SK-N-SH (cell line): ENCODE results near the gene MED22. TPM values are rescaled to one million over a fixed set of nuclear protein-coding genes. Genes with fewer than 3 reads are reported as not detected.
"Not testable (repeated sequence)": the region's sequence is repeated elsewhere in the genome, so short reads cannot be mapped to it uniquely, and the experiment has no call there.

ENCODE experiments used
- CTCF ChIA-PET: fragments of 300-600, 350-600 bp; formaldehyde crosslinking; extraction: SDS; loops from one replicate; lab custom pipeline; 2021; lab: Yijun Ruan, JAX
- POLR2A ChIA-PET: fragments of 350-600 bp; sonication (Branson Sonifier 250); formaldehyde crosslinking; extraction: SDS; loops from one replicate; lab custom pipeline; 2020; ENCODE audit warnings: antibody characterized with exemption, inconsistent platforms; lab: Yijun Ruan, JAX
- DNase-seq: peaks from one replicate; pipeline ENCODE4 v3.0.0; 2012
- H2AFZ ChIP-seq: fragments of 200-600 bp; sonication (generic); 2 replicates; pipeline ENCODE4 v1.8.1; 2016; ENCODE audit warnings: antibody characterized with exemption, mild to moderate bottlenecking, low read depth
- H3F3A ChIP-seq: fragments of 200-600 bp; sonication (generic); replicated peaks from 2 replicates; pipeline ENCODE3; 2016; ENCODE audit warnings: antibody characterized with exemption, mild to moderate bottlenecking; ENCODE audit not compliant: insufficient read depth
- H3K27ac ChIP-seq, 2 experiments: fragments of 200-500 bp in 1 of 2; fragments of 200-600 bp in 1 of 2; sonication (Bioruptor generic) in 1 of 2; sonication (generic), shearing (Covaris generic) in 1 of 2; 2 replicates each; pipeline versions ENCODE4 v1.5.1 to v1.6.1; 2014 to 2016; ENCODE audit warnings: low read depth in 2 of 2, inconsistent platforms in 1 of 2, low read length in 1 of 2, mild to moderate bottlenecking in 1 of 2, mixed read lengths in 1 of 2
- H3K27me3 ChIP-seq: fragments of 200-600 bp; sonication (generic), shearing (Covaris generic); 2 replicates; pipeline ENCODE4 v1.6.1; 2016; ENCODE audit warnings: mixed run types; ENCODE audit not compliant: insufficient read depth
- H3K36me3 ChIP-seq, 2 experiments: fragments of 200-500 bp in 1 of 2; fragments of 200-600 bp in 1 of 2; sonication (Bioruptor generic) in 1 of 2; sonication (generic) in 1 of 2; replicated peaks in 1 of 2; 2 replicates each; pipeline versions ENCODE3 to v1.5.1; 2014 to 2016; ENCODE audit warnings: low read length in 1 of 2, mild to moderate bottlenecking in 1 of 2; ENCODE audit not compliant: insufficient read depth in 2 of 2, control insufficient read depth in 1 of 2
- H3K4me1 ChIP-seq, 2 experiments: fragments of 200-500 bp in 1 of 2; fragments of 200-600 bp in 1 of 2; sonication (Bioruptor generic) in 1 of 2; sonication (generic), shearing (Covaris generic) in 1 of 2; 2 replicates each; pipeline versions ENCODE4 v1.5.1 to v1.6.1; 2014 to 2016; ENCODE audit warnings: low read depth in 1 of 2, low read length in 1 of 2, mixed run types in 1 of 2; ENCODE audit not compliant: insufficient read depth in 2 of 2, control insufficient read depth in 1 of 2
- H3K4me2 ChIP-seq: fragments of 200-600 bp; sonication (generic), shearing (Covaris generic); 2 replicates; pipeline ENCODE4 v1.6.1; 2017; ENCODE audit warnings: mixed run types
- H3K4me3 ChIP-seq, 2 experiments: fragments of 200-500 bp in 1 of 2; fragments of 200-600 bp in 1 of 2; sonication (Bioruptor generic) in 1 of 2; sonication (generic), shearing (Covaris generic) in 1 of 2; 2 replicates each; pipeline versions ENCODE4 v1.5.1 to v1.8.1; 2014 to 2016; ENCODE audit warnings: low read depth in 2 of 2, inconsistent platforms in 1 of 2, low read length in 1 of 2, mild to moderate bottlenecking in 1 of 2, mixed read lengths in 1 of 2, moderate library complexity in 1 of 2
- H3K79me2 ChIP-seq: fragments of 200-600 bp; sonication (generic); 2 replicates; pipeline ENCODE4 v1.8.1; 2017; ENCODE audit warnings: mild to moderate bottlenecking; ENCODE audit not compliant: insufficient read depth
- H3K9ac ChIP-seq: fragments of 200-600 bp; sonication (generic); 2 replicates; pipeline ENCODE4 v1.6.1; 2017; ENCODE audit warnings: mixed run types
- H3K9me2 ChIP-seq: fragments of 200-600 bp; sonication (generic); 2 replicates; pipeline ENCODE4 v1.6.1; 2017; ENCODE audit warnings: mixed run types
- H3K9me3 ChIP-seq: fragments of 200-600 bp; sonication (generic); 2 replicates; pipeline ENCODE4 v1.6.1; 2017; ENCODE audit warnings: mixed run types, mild to moderate bottlenecking, moderate library complexity
- H4K20me1 ChIP-seq: fragments of 200-600 bp; sonication (generic); 2 replicates; pipeline ENCODE4 v1.6.1; 2017; ENCODE audit warnings: mild to moderate bottlenecking, mixed run types; ENCODE audit not compliant: insufficient read depth
- CHD2 ChIP-seq: fragments of 150-350 bp; IDR thresholded peaks from 2 replicates; pipeline ENCODE4 v1.6.1; 2018; ENCODE audit warnings: low read length; ENCODE audit not compliant: partially characterized antibody
- EZH2phosphoT487 ChIP-seq: fragments of 200-600 bp; sonication (generic); IDR thresholded peaks from 2 replicates; pipeline ENCODE4 v1.6.1; 2017; ENCODE audit warnings: low read depth, mixed run types, mild to moderate bottlenecking, antibody characterized with exemption, moderate library complexity, borderline replicate concordance
- FOSL2 ChIP-seq: IDR thresholded peaks from 2 replicates; pipeline ENCODE4 v1.4.0; 2012; ENCODE audit warnings: low read depth, mild to moderate bottlenecking, moderate library complexity, borderline replicate concordance
- FOXJ3 ChIP-seq: sonication (generic); formaldehyde crosslinking; IDR thresholded peaks from 2 replicates; pipeline ENCODE4 v1.5.1; 2020; ENCODE audit warnings: mild to moderate bottlenecking, missing genetic modification reagents
- FOXM1 ChIP-seq: IDR thresholded peaks from 2 replicates; pipeline ENCODE4 v1.4.0; 2012; ENCODE audit warnings: low read depth, mild to moderate bottlenecking
- GABPA ChIP-seq: IDR thresholded peaks from 2 replicates; pipeline ENCODE4 v1.4.0; 2012; ENCODE audit warnings: low read depth, mild to moderate bottlenecking
- JUND ChIP-seq: IDR thresholded peaks from 2 replicates; pipeline ENCODE4 v1.4.0; 2012
- NFIC ChIP-seq: IDR thresholded peaks from 2 replicates; pipeline ENCODE4 v1.4.0; 2012; ENCODE audit warnings: borderline replicate concordance
- RFX5 ChIP-seq: IDR thresholded peaks from 2 replicates; pipeline ENCODE4 v1.6.1; 2012; ENCODE audit warnings: mild to moderate bottlenecking, improper control_type of control experiment, low read length
- RXRA ChIP-seq: IDR thresholded peaks from 2 replicates; pipeline ENCODE4 v1.4.0; 2012; ENCODE audit warnings: low read depth, mild to moderate bottlenecking, borderline replicate concordance
- TEAD4 ChIP-seq: IDR thresholded peaks from 2 replicates; pipeline ENCODE4 v1.4.0; 2012; ENCODE audit warnings: mild to moderate bottlenecking, borderline replicate concordance; ENCODE audit not compliant: insufficient read depth
- WGBS: methylation state at CpG from one replicate; pipeline ENCODE4 v1.1.6; 2017; ENCODE audit warnings: low lambda C conversion rate; 5-methylcytosine and 5-hydroxymethylcytosine counted together
- polyA plus RNA-seq, 3 experiments: library from polyadenylated mRNA; depleted of rRNA; stranded (reverse); fragments of >200 nt; gene quantifications; 2 replicates each; pipeline ENCODE4 v1.2.3, GENCODE V29; 2012
- TF ChIP-seq, protein P1 (sequence below): fragments of 150-350 bp; IDR thresholded peaks from 2 replicates; pipeline ENCODE4 v1.6.1; 2016; ENCODE audit warnings: mild to moderate bottlenecking, low read depth, low read length

Gene MED22
- polyA plus RNA-seq, 1 of the 3 experiments (the other 2 are of a cell fraction), result 27.9 TPM

DNA sequence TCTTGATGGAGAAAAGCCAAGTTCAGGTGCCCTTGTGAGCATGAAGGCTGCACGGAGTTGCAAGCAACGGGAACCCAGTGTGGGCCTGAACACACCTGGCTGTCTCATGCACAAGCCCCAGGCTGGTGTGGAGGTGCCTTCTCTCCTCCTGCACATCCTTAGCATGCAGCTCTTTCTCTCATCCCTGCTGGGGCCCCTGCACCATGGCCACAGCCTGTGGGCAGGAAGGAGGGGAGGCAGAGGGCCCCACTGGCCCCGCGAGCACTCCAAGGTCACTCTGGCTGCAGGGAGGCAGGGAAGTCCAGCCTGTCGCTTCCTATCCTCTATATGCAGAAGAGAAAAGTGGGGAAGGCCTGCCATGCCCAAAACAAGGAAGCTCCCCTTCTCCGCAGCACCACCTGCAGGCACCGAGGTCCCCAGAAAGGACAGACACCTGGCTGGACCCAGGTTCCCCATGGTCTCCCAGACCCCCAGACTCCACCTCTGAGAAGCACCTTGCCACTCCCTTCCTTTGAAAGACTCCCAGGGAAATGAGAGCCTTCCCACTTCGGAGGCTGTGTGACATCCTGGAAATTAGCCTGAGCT is 46.8 kb upstream of the MED22 start (continued):
- no peak for TF ChIP-seq RXRA
- TF ChIP-seq TEAD4, result no peak

DNA sequence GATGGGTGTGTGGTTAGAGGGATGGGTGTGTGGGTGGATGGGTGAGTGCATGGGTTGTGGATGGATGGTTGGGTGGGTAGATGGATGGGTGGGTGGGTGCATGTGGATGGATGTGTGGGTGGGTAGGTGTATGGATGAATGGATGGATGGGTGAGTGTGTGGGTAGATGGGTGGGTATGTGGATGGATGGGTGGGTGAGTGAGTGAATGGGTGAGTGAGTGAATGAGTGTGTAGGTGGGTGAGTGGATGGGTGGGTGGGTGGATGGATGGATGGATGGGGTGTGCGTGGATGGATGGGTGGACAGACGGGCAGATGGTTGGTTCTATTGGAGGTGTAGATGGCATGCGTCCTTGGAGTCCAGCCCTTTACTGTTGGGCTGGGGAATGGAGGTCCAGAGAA is 45.5 kb upstream of the MED22 start:
- ChIA-PET POLR2A (no interaction called here), CTCF (interaction anchor here (1.0 kb wide), 1 partner anchor 17 kb away, joined by 3 read pairs; no protein-coding TSS in a partner anchor)
- no peaks in the 10 kb centered on the region for H4K20me1 ChIP-seq
- H3K4me2 ChIP-seq, result no peak overlapping the region
- H3F3A ChIP-seq, result no peaks in the 10 kb centered on the region
- H3K4me3 ChIP-seq, result no peak overlapping the region
- H3K27ac ChIP-seq, result no peak overlapping the region
- TF ChIP-seq, protein P1, sequence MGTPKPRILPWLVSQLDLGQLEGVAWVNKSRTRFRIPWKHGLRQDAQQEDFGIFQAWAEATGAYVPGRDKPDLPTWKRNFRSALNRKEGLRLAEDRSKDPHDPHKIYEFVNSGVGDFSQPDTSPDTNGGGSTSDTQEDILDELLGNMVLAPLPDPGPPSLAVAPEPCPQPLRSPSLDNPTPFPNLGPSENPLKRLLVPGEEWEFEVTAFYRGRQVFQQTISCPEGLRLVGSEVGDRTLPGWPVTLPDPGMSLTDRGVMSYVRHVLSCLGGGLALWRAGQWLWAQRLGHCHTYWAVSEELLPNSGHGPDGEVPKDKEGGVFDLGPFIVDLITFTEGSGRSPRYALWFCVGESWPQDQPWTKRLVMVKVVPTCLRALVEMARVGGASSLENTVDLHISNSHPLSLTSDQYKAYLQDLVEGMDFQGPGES, result no peak
- TF ChIP-seq JUND (no peak), TEAD4 (no peak), RXRA (no peak), FOXM1 (no peak), NFIC (no peak), GABPA (no peak), FOXJ3 (no peak), EZH2phosphoT487 (no peak), RFX5 (no peak), FOSL2 (no peak), CHD2 (no peak)
- H3K27me3 ChIP-seq, result no peaks in the 10 kb centered on the region
- no peaks in the 10 kb centered on the region for H3K79me2 ChIP-seq
- no peak for DNase-seq
- no peak overlapping the region for H2AFZ ChIP-seq
- no peaks in the 10 kb centered on the region for H3K4me1 ChIP-seq
- no peaks in the 10 kb centered on the region for H3K36me3 ChIP-seq
- H3K9me3 ChIP-seq, result no peaks in the 10 kb centered on the region
- 45% methylated on average over 3 of the region's 3 CpGs for WGBS
- no peaks in the 10 kb centered on the region for H3K9me2 ChIP-seq
- no peak overlapping the region for H3K9ac ChIP-seq

DNA sequence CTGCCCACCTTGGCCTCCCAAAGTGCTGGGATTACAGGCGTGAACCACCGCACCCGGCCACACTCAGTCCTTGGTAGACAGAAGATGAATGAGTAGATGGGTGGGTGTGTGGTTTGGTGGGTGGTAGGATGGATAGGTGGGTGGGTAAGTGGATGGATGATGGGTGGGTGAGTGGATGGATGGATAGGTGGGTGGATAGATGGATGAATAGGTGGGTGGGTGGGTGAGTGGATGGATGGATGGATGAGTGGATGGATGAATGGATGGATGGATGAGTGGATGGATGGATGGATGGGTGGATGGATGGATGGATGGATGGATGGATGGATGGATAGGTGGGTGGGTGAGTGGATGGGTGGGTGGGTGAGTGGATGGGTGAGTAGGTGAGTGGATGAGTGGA is 44.4 kb upstream of the MED22 start:
- H3K4me2 ChIP-seq, H3K9me2 ChIP-seq, H4K20me1 ChIP-seq, H3F3A ChIP-seq, CTCF ChIA-PET, H3K4me3 ChIP-seq, H3K9me3 ChIP-seq, POLR2A ChIA-PET, DNase-seq, H2AFZ ChIP-seq, H3K9ac ChIP-seq, H3K79me2 ChIP-seq, H3K27ac ChIP-seq, H3K36me3 ChIP-seq, H3K4me1 ChIP-seq, H3K27me3 ChIP-seq: not testable (repeated sequence)
- WGBS, result 80% methylated on average over 3 of the region's 3 CpGs

DNA sequence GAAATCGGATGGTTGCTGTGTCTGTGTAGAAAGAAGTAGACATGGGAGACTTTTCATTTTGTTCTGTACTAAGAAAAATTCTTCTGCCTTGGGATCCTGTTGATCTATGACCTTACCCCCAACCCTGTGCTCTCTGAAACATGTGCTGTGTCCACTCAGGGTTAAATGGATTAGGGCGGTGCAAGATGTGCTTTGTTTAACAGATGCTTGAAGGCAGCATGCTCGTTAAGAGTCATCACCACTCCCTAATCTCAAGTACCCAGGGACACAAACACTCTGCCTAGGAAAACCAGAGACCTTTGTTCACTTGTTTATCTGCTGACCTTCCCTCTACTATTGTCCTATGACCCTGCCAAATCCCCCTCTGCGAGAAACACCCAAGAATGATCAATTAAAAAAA is 43.5 kb upstream of the MED22 start:
- H3K36me3 ChIP-seq, H3F3A ChIP-seq, H4K20me1 ChIP-seq, POLR2A ChIA-PET, H2AFZ ChIP-seq, H3K27me3 ChIP-seq, H3K79me2 ChIP-seq, H3K9ac ChIP-seq, CTCF ChIA-PET, H3K4me2 ChIP-seq, DNase-seq, H3K9me2 ChIP-seq, H3K9me3 ChIP-seq, H3K4me1 ChIP-seq, H3K27ac ChIP-seq, H3K4me3 ChIP-seq: not testable (repeated sequence)
- WGBS, result 8% methylated on average over 1 of the region's 4 CpGs
